Prostate gland (tissue), 2 donors: ENCODE results near the gene BMI1.

Experiments used
- POLR2A ChIP-seq: fragments of 450-650 bp; IDR thresholded peaks from one replicate; pipeline ENCODE4 v1.6.1; 2016; ENCODE audit warnings: antibody characterized with exemption, mild to moderate bottlenecking
- POLR2AphosphoS5 ChIP-seq: sonication (generic); formaldehyde crosslinking; IDR thresholded peaks from one replicate; pipeline ENCODE4 v1.6.1; 2017; ENCODE audit warnings: antibody characterized with exemption
- TF ChIP-seq, protein P1 (sequence below), 4 experiments: fragments of 200-600 bp in 2 of 4; fragments of 450-650 bp in 2 of 4; sonication (generic) in 2 of 4; IDR thresholded peaks; 1 replicate in 3 of 4; 2 replicates in 1 of 4; pipeline ENCODE4 v1.5.1; 2016 to 2019; ENCODE audit warnings: antibody characterized with exemption in 4 of 4, mild to moderate bottlenecking in 2 of 4, moderate library complexity in 2 of 4

GRCh38 chr10:22333167-22333974 lies 12.5 kb downstream of the BMI1 start:
- no peak for TF ChIP-seq POLR2A
- TF ChIP-seq, protein P1, sequence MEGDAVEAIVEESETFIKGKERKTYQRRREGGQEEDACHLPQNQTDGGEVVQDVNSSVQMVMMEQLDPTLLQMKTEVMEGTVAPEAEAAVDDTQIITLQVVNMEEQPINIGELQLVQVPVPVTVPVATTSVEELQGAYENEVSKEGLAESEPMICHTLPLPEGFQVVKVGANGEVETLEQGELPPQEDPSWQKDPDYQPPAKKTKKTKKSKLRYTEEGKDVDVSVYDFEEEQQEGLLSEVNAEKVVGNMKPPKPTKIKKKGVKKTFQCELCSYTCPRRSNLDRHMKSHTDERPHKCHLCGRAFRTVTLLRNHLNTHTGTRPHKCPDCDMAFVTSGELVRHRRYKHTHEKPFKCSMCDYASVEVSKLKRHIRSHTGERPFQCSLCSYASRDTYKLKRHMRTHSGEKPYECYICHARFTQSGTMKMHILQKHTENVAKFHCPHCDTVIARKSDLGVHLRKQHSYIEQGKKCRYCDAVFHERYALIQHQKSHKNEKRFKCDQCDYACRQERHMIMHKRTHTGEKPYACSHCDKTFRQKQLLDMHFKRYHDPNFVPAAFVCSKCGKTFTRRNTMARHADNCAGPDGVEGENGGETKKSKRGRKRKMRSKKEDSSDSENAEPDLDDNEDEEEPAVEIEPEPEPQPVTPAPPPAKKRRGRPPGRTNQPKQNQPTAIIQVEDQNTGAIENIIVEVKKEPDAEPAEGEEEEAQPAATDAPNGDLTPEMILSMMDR (IDR thresholded peaks at IDR 0.05): no peak
- TF ChIP-seq POLR2AphosphoS5: no peak
